Upper lobe of right lung (tissue), 1 donor: ENCODE results near the gene WBP2NL. TPM values are rescaled to one million over a fixed set of nuclear protein-coding genes. Genes with fewer than 3 reads are reported as not detected.

Source experiments
- ATAC-seq: fragments of 200-7000 bp; cut with Tn5 transposase; one replicate; pipeline ENCODE4 v1.9.1; 2020; ENCODE audit warnings: mild to moderate bottlenecking, moderate library complexity
- DNase-seq: peaks from one replicate; pipeline ENCODE4 v3.0.0-alpha.2; 2020
- H3K27ac ChIP-seq: fragments of 200-600 bp; one replicate; pipeline ENCODE4 v1.8.0; 2022
- H3K27me3 ChIP-seq: fragments of 200-600 bp; one replicate; pipeline ENCODE4 v1.8.0; 2022; ENCODE audit warnings: mild to moderate bottlenecking
- H3K36me3 ChIP-seq: fragments of 200-600 bp; one replicate; pipeline ENCODE4 v1.8.0; 2022
- H3K4me1 ChIP-seq: fragments of 200-600 bp; one replicate; pipeline ENCODE4 v1.8.0; 2022
- H3K4me3 ChIP-seq: fragments of 200-600 bp; one replicate; pipeline ENCODE4 v1.8.0; 2022; ENCODE audit warnings: mild to moderate bottlenecking
- H3K9me3 ChIP-seq: fragments of 200-600 bp; one replicate; pipeline ENCODE4 v1.8.0; 2022
- intact Hi-C: fragments of 100-400 bp; cut with DNase I; formaldehyde crosslinking; loops from one replicate; pipeline ENCODE4 v1.11.0; 2022
- total RNA-seq: library from RNA; stranded (reverse); fragmentation: NEBNext Ultra II Directional; extraction: Animal tissue kit (Norgen Biotek cat#: 25700); gene quantifications from one replicate; pipeline ENCODE4 v1.2.1, GENCODE V29; 2021
- TF ChIP-seq, protein P1 (sequence below): fragments of 200-600 bp; IDR thresholded peaks from one replicate; pipeline ENCODE4 v1.8.0; 2022; ENCODE audit warnings: antibody characterized with exemption
- donor health status: DM: no; HTN: yes; CAD: no; lungs with severe emphysema.

WBP2NL gene
- total RNA-seq, 1 donor from 2014 or later, result 1.3 TPM

DNA sequence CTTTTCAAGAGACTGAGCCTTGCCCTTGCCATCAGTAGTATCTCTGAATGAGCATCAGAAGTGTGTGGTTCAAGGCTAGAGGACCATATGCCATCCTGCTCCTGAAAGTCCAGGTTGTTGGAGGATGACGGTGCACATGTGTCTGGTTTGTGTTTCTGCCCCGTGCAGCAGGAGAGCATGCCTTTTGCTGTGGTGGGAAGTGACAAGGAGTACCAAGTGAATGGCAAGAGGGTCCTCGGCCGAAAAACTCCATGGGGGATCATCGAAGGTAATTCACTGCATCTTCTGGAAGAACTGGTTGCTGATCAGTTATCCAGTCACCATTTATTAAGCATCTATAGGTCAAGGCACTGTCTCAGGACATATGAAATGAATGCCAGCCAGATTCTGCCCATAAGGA is 6.1 kb upstream of the WBP2NL start:
- DNase-seq (peak; percentile 8), ATAC-seq (no peak)
- TF ChIP-seq, protein P1, sequence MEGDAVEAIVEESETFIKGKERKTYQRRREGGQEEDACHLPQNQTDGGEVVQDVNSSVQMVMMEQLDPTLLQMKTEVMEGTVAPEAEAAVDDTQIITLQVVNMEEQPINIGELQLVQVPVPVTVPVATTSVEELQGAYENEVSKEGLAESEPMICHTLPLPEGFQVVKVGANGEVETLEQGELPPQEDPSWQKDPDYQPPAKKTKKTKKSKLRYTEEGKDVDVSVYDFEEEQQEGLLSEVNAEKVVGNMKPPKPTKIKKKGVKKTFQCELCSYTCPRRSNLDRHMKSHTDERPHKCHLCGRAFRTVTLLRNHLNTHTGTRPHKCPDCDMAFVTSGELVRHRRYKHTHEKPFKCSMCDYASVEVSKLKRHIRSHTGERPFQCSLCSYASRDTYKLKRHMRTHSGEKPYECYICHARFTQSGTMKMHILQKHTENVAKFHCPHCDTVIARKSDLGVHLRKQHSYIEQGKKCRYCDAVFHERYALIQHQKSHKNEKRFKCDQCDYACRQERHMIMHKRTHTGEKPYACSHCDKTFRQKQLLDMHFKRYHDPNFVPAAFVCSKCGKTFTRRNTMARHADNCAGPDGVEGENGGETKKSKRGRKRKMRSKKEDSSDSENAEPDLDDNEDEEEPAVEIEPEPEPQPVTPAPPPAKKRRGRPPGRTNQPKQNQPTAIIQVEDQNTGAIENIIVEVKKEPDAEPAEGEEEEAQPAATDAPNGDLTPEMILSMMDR, result no peak

DNA sequence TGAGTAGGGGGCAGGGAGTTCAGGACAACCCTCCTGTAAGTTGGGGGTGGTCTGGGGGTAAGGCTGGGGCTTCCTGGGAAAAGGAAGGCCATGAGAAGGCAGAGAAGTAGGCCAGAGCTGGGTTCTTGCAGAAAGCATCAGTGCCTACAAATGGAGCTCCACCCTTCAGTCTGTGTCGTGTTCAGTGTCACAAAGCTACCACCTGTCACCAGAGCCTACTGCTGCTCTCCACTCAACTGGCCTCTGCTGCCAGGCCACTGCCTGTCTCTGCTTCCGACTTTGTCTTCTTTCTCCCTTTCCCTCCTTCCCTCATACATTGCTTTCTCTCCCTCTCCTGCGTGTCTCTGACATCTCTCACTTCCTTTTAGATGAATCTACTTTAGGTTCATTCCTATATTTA is 3.4 kb upstream of the WBP2NL start:
- no peak overlapping the region for H3K27ac ChIP-seq
- no peak overlapping the region for H3K4me3 ChIP-seq
- H3K4me1 ChIP-seq, result no peaks in the 10 kb centered on the region
- TF ChIP-seq, protein P1, result no peak
- H3K36me3 ChIP-seq, result no peaks in the 10 kb centered on the region
- H3K9me3 ChIP-seq, result no peaks in the 10 kb centered on the region
- ATAC-seq (no peak), DNase-seq (peak; percentile 19)
- no peaks in the 10 kb centered on the region for H3K27me3 ChIP-seq
- intact Hi-C loops, result no loop called here

More for the DNA sequence above, 6.1 kb upstream of the WBP2NL start:
- Histone ChIP-seq H3K27ac (no peak overlapping the region), H3K27me3 (no peaks in the 10 kb centered on the region), H3K4me1 (no peaks in the 10 kb centered on the region), H3K9me3 (no peaks in the 10 kb centered on the region), H3K4me3 (no peak overlapping the region), H3K36me3 (no peaks in the 10 kb centered on the region)
- intact Hi-C loops, result no loop called here

DNA sequence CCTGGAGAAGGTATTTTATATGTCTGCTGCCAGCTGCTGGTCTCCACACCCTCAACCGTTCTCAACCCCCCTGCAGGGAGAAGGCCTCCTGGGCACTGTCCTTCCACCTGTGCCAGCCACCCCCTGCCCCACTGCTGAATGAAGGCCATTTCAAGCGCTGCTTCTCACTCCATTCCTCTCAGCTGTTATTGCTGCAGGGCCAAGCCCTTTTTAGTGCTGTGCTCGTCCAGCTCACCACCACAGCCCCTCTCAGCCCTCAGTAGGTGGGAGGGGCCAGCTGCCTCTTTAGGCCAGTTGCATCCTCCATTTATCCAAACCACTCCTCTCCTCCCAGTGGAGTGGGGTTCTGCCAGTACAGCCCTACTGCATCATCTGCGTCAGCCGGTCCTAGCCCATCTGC is 1.8 kb upstream of the WBP2NL start:
- DNase-seq (peak; percentile 35), ATAC-seq (no peak)
- Histone ChIP-seq H3K27me3 (no peaks in the 10 kb centered on the region), H3K9me3 (no peaks in the 10 kb centered on the region), H3K27ac (no peak overlapping the region), H3K4me3 (no peak overlapping the region), H3K4me1 (no peaks in the 10 kb centered on the region), H3K36me3 (no peaks in the 10 kb centered on the region)
- TF ChIP-seq, protein P1, result no peak
- intact Hi-C loops, result no loop called here

DNA sequence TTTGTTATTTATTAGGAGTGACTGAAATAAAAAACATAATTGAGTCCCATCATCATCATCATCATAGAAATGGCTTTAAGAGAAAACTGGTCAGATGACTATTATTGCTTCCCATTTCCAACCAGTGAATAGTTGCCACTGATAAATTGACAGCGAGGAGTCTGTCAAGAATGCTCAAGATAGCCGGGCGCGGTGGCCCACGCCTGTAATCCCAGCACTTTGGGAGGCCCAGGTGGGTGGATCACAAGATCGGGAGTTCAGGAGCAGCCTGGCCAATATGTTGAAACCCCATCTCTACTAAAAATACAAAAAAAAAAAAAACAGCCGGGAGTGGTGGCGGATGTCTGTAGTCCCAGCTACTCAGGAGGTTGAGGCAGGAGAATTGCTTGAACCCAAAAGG is 1.9 kb downstream of the WBP2NL start:
- TF ChIP-seq, protein P1, result no peak
- intact Hi-C loops, result no loop called here

DNA sequence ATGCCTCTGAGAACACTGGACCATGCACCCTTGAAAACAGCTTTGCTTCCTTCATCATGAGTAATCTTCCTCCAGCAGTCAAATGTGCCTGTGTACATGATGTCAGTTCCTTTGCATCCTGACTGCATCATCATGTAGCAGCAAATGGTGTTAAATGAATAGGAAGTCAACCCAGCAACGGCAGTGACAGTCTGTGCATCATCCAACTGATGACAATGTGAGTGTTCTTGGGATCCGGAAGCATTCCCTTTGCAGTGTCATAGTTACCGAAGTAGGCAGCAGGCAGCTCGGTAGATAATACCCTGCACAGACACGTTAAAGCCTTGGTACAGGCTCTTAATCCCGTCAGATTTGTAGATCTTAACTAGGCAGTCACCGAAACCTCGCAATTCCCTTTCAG is 2.5 kb downstream of the WBP2NL start:
- H3K36me3 ChIP-seq, result no peaks in the 10 kb centered on the region
- no peaks in the 10 kb centered on the region for H3K4me1 ChIP-seq
- H3K27ac ChIP-seq, result no peak overlapping the region
- H3K9me3 ChIP-seq, result peaks cover 6% of the 10 kb centered on the region
- DNase-seq (no peak), ATAC-seq (no peak)
- no peak overlapping the region for H3K4me3 ChIP-seq
- no peaks in the 10 kb centered on the region for H3K27me3 ChIP-seq
- TF ChIP-seq, protein P1, result no peak
- intact Hi-C loops, result no loop called here

More for the DNA sequence above, 1.9 kb downstream of the WBP2NL start:
- Histone ChIP-seq H3K27ac (no peak overlapping the region), H3K9me3 (peaks cover under 1% of the 10 kb centered on the region), H3K36me3 (no peaks in the 10 kb centered on the region), H3K27me3 (no peaks in the 10 kb centered on the region), H3K4me1 (no peaks in the 10 kb centered on the region), H3K4me3 (no peak overlapping the region)
- ATAC-seq, result no peak
- DNase-seq, result no peak

GRCh38 chr22:42001706-42002105 is 3.1 kb downstream of the WBP2NL start:
- TF ChIP-seq, protein P1, result no peak
- no peaks in the 10 kb centered on the region for H3K4me1 ChIP-seq
- H3K27ac ChIP-seq, result no peak overlapping the region
- peak; percentile 51 for DNase-seq
- H3K27me3 ChIP-seq, result no peaks in the 10 kb centered on the region
- no peak for ATAC-seq
- intact Hi-C loops, result no loop called here
- H3K4me3 ChIP-seq, result no peak overlapping the region
- H3K9me3 ChIP-seq, result peaks cover 6% of the 10 kb centered on the region
- no peaks in the 10 kb centered on the region for H3K36me3 ChIP-seq
